SU-DHL-6 (cell line): ENCODE data around the gene ENTPD8.

Source experiments
- H2AFZ ChIP-seq: fragments of 200-600 bp; sonication (generic); 2 replicates; pipeline ENCODE4 v1.6.1; 2014; ENCODE audit warnings: low read depth, mild to moderate bottlenecking, moderate library complexity, mixed read lengths, antibody characterized with exemption, low read length; ENCODE audit not compliant: severe bottlenecking
- H3F3A ChIP-seq: fragments of 200-600 bp; shearing (Covaris generic); 2 replicates; pipeline ENCODE4 v1.6.0; 2016; ENCODE audit warnings: antibody characterized with exemption, mild to moderate bottlenecking; ENCODE audit not compliant: insufficient read depth
- H3K27ac ChIP-seq: fragments of 200-600 bp; sonication (generic); 2 replicates; pipeline ENCODE4 v1.5.1; 2016; ENCODE audit warnings: low read depth, mild to moderate bottlenecking, low read length, moderate library complexity, mixed read lengths
- H3K27me3 ChIP-seq: fragments of 200-600 bp; sonication (generic), shearing (Covaris generic); 2 replicates; pipeline ENCODE4 v1.6.0; 2014; ENCODE audit warnings: mild to moderate bottlenecking, low read length
- H3K36me3 ChIP-seq: fragments of 200-600 bp; sonication (generic); 2 replicates; pipeline ENCODE4 v1.6.1; 2014; ENCODE audit warnings: mild to moderate bottlenecking, low read length, mixed read lengths
- H3K4me2 ChIP-seq: fragments of 300-600, 200-600 bp; shearing (Covaris generic), sonication (generic); 2 replicates; pipeline ENCODE4 v1.6.0; 2014; ENCODE audit warnings: low read length, low read depth, mild to moderate bottlenecking; ENCODE audit not compliant: poor library complexity, severe bottlenecking
- H3K4me3 ChIP-seq: fragments of 200-600 bp; sonication (generic); 2 replicates; pipeline ENCODE4 v1.5.1; 2014; ENCODE audit warnings: antibody characterized with exemption, low read length, mild to moderate bottlenecking, mixed read lengths; ENCODE audit not compliant: insufficient read depth, poor library complexity, severe bottlenecking
- H3K79me2 ChIP-seq: fragments of 200-600 bp; sonication (generic); 2 replicates; pipeline ENCODE4 v1.6.1; 2014; ENCODE audit warnings: mild to moderate bottlenecking, low read length, moderate library complexity; ENCODE audit not compliant: insufficient read depth
- H3K9ac ChIP-seq: fragments of 200-600 bp; sonication (generic); 2 replicates; pipeline ENCODE4 v1.7.0; 2014; ENCODE audit warnings: mild to moderate bottlenecking, low read length
- H3K9me2 ChIP-seq: fragments of 200-600 bp; sonication (generic); replicated peaks from 2 replicates; pipeline ENCODE4 v1.6.1; 2014; ENCODE audit warnings: low read length; ENCODE audit not compliant: insufficient read depth
- H3K9me3 ChIP-seq: fragments of 200-600 bp; sonication (generic); 2 replicates; pipeline ENCODE4 v1.6.1; 2014; ENCODE audit warnings: low read length, mixed read lengths; ENCODE audit not compliant: insufficient read depth
- H4K20me1 ChIP-seq: fragments of 200-600 bp; sonication (generic); 2 replicates; pipeline ENCODE4 v1.6.1; 2014; ENCODE audit warnings: low read depth, mild to moderate bottlenecking, antibody characterized with exemption, low read length, moderate library complexity, mixed read lengths
- CTCF ChIP-seq: fragments of 200-600 bp; sonication (generic); IDR thresholded peaks from one replicate; pipeline ENCODE4 v1.5.1; 2017; ENCODE audit warnings: antibody characterized with exemption, mild to moderate bottlenecking, low read length, moderate library complexity; ENCODE audit not compliant: insufficient read depth, poor library complexity, severe bottlenecking
- EZH2phosphoT487 ChIP-seq: fragments of 200-600 bp; sonication (generic), shearing (Covaris generic); conservative IDR thresholded peaks from 2 replicates; pipeline ENCODE4 v1.6.1; 2018; ENCODE audit warnings: mild to moderate bottlenecking, antibody characterized with exemption, low read length, moderate library complexity, mixed read lengths

ENTPD8 gene

GRCh38 chr9:137465720-137466388 is 24.7 kb upstream of the ENTPD8 start:
- H3K27me3 ChIP-seq: no peaks in the 10 kb centered on the region
- no peak overlapping the region for H3K27ac ChIP-seq
- no peaks in the 10 kb centered on the region for H3K9me2 ChIP-seq
- no peaks in the 10 kb centered on the region for H4K20me1 ChIP-seq
- H3K4me3 ChIP-seq: no peak overlapping the region
- no peaks in the 10 kb centered on the region; the same call in 1 of the 2 replicates for H3F3A ChIP-seq
- H3K9me3 ChIP-seq: no peaks in the 10 kb centered on the region
- no peaks in the 10 kb centered on the region for H3K36me3 ChIP-seq
- no peaks in the 10 kb centered on the region for H3K79me2 ChIP-seq
- TF ChIP-seq EZH2phosphoT487: no peak
- TF ChIP-seq CTCF: no peak
- H2AFZ ChIP-seq: no peak overlapping the region
- no peak overlapping the region for H3K9ac ChIP-seq
- no peak overlapping the region for H3K4me2 ChIP-seq

GRCh38 chr9:137465000-137465719 is 24.0 kb upstream of the ENTPD8 start:
- TF ChIP-seq EZH2phosphoT487 (no peak), CTCF (no peak)
- H4K20me1 ChIP-seq: no peaks in the 10 kb centered on the region
- H2AFZ ChIP-seq: no peak overlapping the region
- no peak overlapping the region for H3K4me2 ChIP-seq
- no peak overlapping the region for H3K9ac ChIP-seq
- H3F3A ChIP-seq: no peaks in the 10 kb centered on the region; the same call in 1 of the 2 replicates
- H3K79me2 ChIP-seq: no peaks in the 10 kb centered on the region
- no peak overlapping the region for H3K27ac ChIP-seq
- H3K27me3 ChIP-seq: no peaks in the 10 kb centered on the region
- H3K9me3 ChIP-seq: no peaks in the 10 kb centered on the region
- no peak overlapping the region for H3K4me3 ChIP-seq
- no peaks in the 10 kb centered on the region for H3K9me2 ChIP-seq
- no peaks in the 10 kb centered on the region for H3K36me3 ChIP-seq

- no peak overlapping the region for H2AFZ ChIP-seq
- no peaks in the 10 kb centered on the region for H3K9me2 ChIP-seq
- H3K4me2 ChIP-seq: no peak overlapping the region
- no peak for TF ChIP-seq EZH2phosphoT487
- no peak for TF ChIP-seq CTCF
- H3K36me3 ChIP-seq: no peaks in the 10 kb centered on the region
- H3K9ac ChIP-seq: no peak overlapping the region
- no peaks in the 10 kb centered on the region for H3K79me2 ChIP-seq
- no peaks in the 10 kb centered on the region for H3K9me3 ChIP-seq
- no peak overlapping the region for H3K27ac ChIP-seq
- H4K20me1 ChIP-seq: no peaks in the 10 kb centered on the region
- H3F3A ChIP-seq: no peaks in the 10 kb centered on the region
- no peaks in the 10 kb centered on the region for H3K27me3 ChIP-seq
- H3K4me3 ChIP-seq: no peak overlapping the region
Measured at GRCh38 chr9:137464291-137464999, 23.3 kb upstream of the ENTPD8 start.
